A549 (cell line): ENCODE measurements around the gene GIT2.

Experiments used
- BHLHE40 ChIP-seq: IDR thresholded peaks from 2 replicates; pipeline ENCODE4 v1.6.1; 2012; ENCODE audit warnings: low read depth, low read length, inconsistent platforms
- CBX2 ChIP-seq: fragments of 200-600 bp; sonication (generic); IDR thresholded peaks from 2 replicates; pipeline ENCODE4 v1.6.1; 2016; ENCODE audit warnings: low read depth, mild to moderate bottlenecking, borderline replicate concordance
- CTCF ChIP-seq: fragments of >200 bp; sonication (Bioruptor Twin); formaldehyde crosslinking; IDR thresholded peaks from 3 replicates; pipeline ENCODE4 v1.5.1; 2016
- ELK1 ChIP-seq: fragments of 150-350 bp; IDR thresholded peaks from 2 replicates; pipeline ENCODE4 v1.6.1; 2014; ENCODE audit warnings: low read depth, mild to moderate bottlenecking, low read length
- HOXA7 ChIP-seq: fragments of 250-450 bp; sonication (Bioruptor Pico); IDR thresholded peaks from 2 replicates; pipeline ENCODE4 v1.5.0; 2020; ENCODE audit warnings: mild to moderate bottlenecking, moderate library complexity
- JUN ChIP-seq, 2 experiments: fragments of >200 bp; sonication (Bioruptor Twin); formaldehyde crosslinking; IDR thresholded peaks; 2 replicates in 1 of 2; 3 replicates in 1 of 2; pipeline ENCODE4 v1.6.1; 2016 to 2017
- MAZ ChIP-seq: fragments of 150-350 bp; IDR thresholded peaks from 2 replicates; pipeline ENCODE4 v1.6.1; 2014; ENCODE audit warnings: antibody characterized with exemption, low read depth, low read length, borderline replicate concordance
- POLR2A ChIP-seq: IDR thresholded peaks from 2 replicates; pipeline ENCODE4 v1.6.1; 2012; ENCODE audit warnings: mild to moderate bottlenecking, low read length
- REST ChIP-seq: fragments of 200-600 bp; sonication (generic); IDR thresholded peaks from 2 replicates; pipeline ENCODE4 v1.6.1; 2016; ENCODE audit warnings: antibody characterized with exemption, mild to moderate bottlenecking, moderate library complexity
- ZC3H11A ChIP-seq: fragments of 450-650 bp; IDR thresholded peaks from 2 replicates; pipeline ENCODE4 v1.6.1; 2014; ENCODE audit warnings: antibody characterized with exemption, mild to moderate bottlenecking
- ZFP36 ChIP-seq: fragments of 450-650 bp; IDR thresholded peaks from 2 replicates; pipeline ENCODE4 v1.6.1; 2014; ENCODE audit warnings: borderline replicate concordance; ENCODE audit not compliant: partially characterized antibody

GRCh38 chr12:109902891-109903418 is 93.2 kb downstream of the GIT2 start:
- TF ChIP-seq ZFP36 (no peak), CTCF (no peak), POLR2A (no peak), ELK1 (no peak), JUN (IDR thresholded peaks at IDR 0.05) (no peak), BHLHE40 (no peak), ZC3H11A (no peak), MAZ (no peak), CBX2 (no peak), REST (no peak), HOXA7 (no peak)
